Mononuclear cell (primary cell): Measurements from ENCODE around the gene YLPM1. TPM values are rescaled to one million over a fixed set of nuclear protein-coding genes. Genes with fewer than 3 reads are reported as not detected.
"Not testable (repeated sequence)": the region's sequence is repeated elsewhere in the genome, so short reads cannot be mapped to it uniquely, and the experiment has no call there.

Experiments
- H3K27me3 ChIP-seq: 2 replicates; pipeline ENCODE4 v1.6.0; 2011; ENCODE audit warnings: low read length, control low read depth; ENCODE audit not compliant: insufficient read depth
- H3K4me1 ChIP-seq: 2 replicates; pipeline ENCODE4 v1.5.1; 2011; ENCODE audit warnings: mild to moderate bottlenecking, low read length, control low read depth; ENCODE audit not compliant: insufficient read depth
- H3K4me3 ChIP-seq: 2 replicates; pipeline ENCODE4 v1.5.1; 2011; ENCODE audit warnings: mild to moderate bottlenecking, low read length, moderate library complexity
- H3K9me3 ChIP-seq: 2 replicates; pipeline ENCODE4 v1.5.1; 2011; ENCODE audit warnings: low read depth, mild to moderate bottlenecking, control low read depth, low read length
- total RNA-seq: library from RNA; depleted of rRNA; stranded (reverse); fragments of >200 nt; gene quantifications from one replicate; pipeline ENCODE4 v1.2.3, GENCODE V29; 2012

The YLPM1 gene
- 84.7 TPM for total RNA-seq

- Histone ChIP-seq H3K4me1 (peaks cover 48% of the 10 kb centered on the region), H3K4me3 (peak within 1 kb of the TSS; percentile 88), H3K9me3 (no peaks in the 10 kb centered on the region), H3K27me3 (no peaks in the 10 kb centered on the region)
Observed at GRCh38 chr14:74762917-74763802, at the start of gene YLPM1. YLPM1 (plus strand) TSS chr14:74763316; CDS start chr14:74763490, 174 bp downstream.

- H3K27me3 ChIP-seq: no peaks in the 10 kb centered on the region
- peaks cover 29% of the 10 kb centered on the region for H3K4me1 ChIP-seq
- peak overlapping the region; percentile 82 for H3K4me3 ChIP-seq
- no peaks in the 10 kb centered on the region for H3K9me3 ChIP-seq
Observed at GRCh38 chr14:74713395-74713735, 49.8 kb upstream of the YLPM1 start.

- Histone ChIP-seq H3K9me3 (no peaks in the 10 kb centered on the region), H3K4me3 (no peak overlapping the region), H3K4me1 (no peaks in the 10 kb centered on the region), H3K27me3 (no peaks in the 10 kb centered on the region)
Observed at GRCh38 chr14:74720526-74720925, 42.6 kb upstream of the YLPM1 start.

- Histone ChIP-seq H3K9me3 (no peaks in the 10 kb centered on the region), H3K27me3 (no peaks in the 10 kb centered on the region), H3K4me3 (no peak overlapping the region)
Observed at GRCh38 chr14:74723134-74723533, 40.0 kb upstream of the YLPM1 start.

GRCh38 chr14:74732387-74732786 is 30.7 kb upstream of the YLPM1 start:
- no peaks in the 10 kb centered on the region for H3K4me1 ChIP-seq
- H3K4me3 ChIP-seq: no peak overlapping the region
- H3K9me3 ChIP-seq: no peaks in the 10 kb centered on the region
- H3K27me3 ChIP-seq: no peaks in the 10 kb centered on the region

More at GRCh38 chr14:74723134-74723533, 40.0 kb upstream of the YLPM1 start:
- H3K4me1 ChIP-seq: no peaks in the 10 kb centered on the region

- Histone ChIP-seq H3K27me3 (no peaks in the 10 kb centered on the region), H3K4me3 (no peak overlapping the region), H3K9me3 (no peaks in the 10 kb centered on the region), H3K4me1 (no peaks in the 10 kb centered on the region)
Observed at GRCh38 chr14:74733221-74733620, 29.9 kb upstream of the YLPM1 start.

GRCh38 chr14:74735125-74735524 is 28.0 kb upstream of the YLPM1 start:
- Histone ChIP-seq H3K4me3 (no peak overlapping the region), H3K9me3 (no peaks in the 10 kb centered on the region), H3K4me1 (no peaks in the 10 kb centered on the region), H3K27me3 (no peaks in the 10 kb centered on the region)

GRCh38 chr14:74737753-74738325 is 25.3 kb upstream of the YLPM1 start:
- H3K9me3 ChIP-seq: no peaks in the 10 kb centered on the region
- H3K27me3 ChIP-seq: no peaks in the 10 kb centered on the region
- H3K4me1 ChIP-seq: no peaks in the 10 kb centered on the region
- no peak overlapping the region for H3K4me3 ChIP-seq

GRCh38 chr14:74739293-74740030 is 23.7 kb upstream of the YLPM1 start:
- Histone ChIP-seq H3K4me1 (no peaks in the 10 kb centered on the region), H3K27me3 (no peaks in the 10 kb centered on the region), H3K4me3 (no peak overlapping the region), H3K9me3 (no peaks in the 10 kb centered on the region)

- H3K4me3 ChIP-seq: no peak overlapping the region
- H3K4me1 ChIP-seq: no peaks in the 10 kb centered on the region
- H3K27me3 ChIP-seq: no peaks in the 10 kb centered on the region
- no peaks in the 10 kb centered on the region for H3K9me3 ChIP-seq
Observed at GRCh38 chr14:74747237-74747636, 15.9 kb upstream of the YLPM1 start.

- no peak overlapping the region for H3K4me3 ChIP-seq
- H3K4me1 ChIP-seq: no peaks in the 10 kb centered on the region
- H3K9me3 ChIP-seq: no peaks in the 10 kb centered on the region
- H3K27me3 ChIP-seq: no peaks in the 10 kb centered on the region
Observed at GRCh38 chr14:74754157-74754556, 9.0 kb upstream of the YLPM1 start.

GRCh38 chr14:74754899-74755298 is 8.2 kb upstream of the YLPM1 start:
- Histone ChIP-seq H3K27me3 (no peaks in the 10 kb centered on the region), H3K4me3 (no peak overlapping the region), H3K4me1 (no peaks in the 10 kb centered on the region), H3K9me3 (no peaks in the 10 kb centered on the region)

GRCh38 chr14:74756326-74756725 is 6.8 kb upstream of the YLPM1 start:
- no peaks in the 10 kb centered on the region for H3K9me3 ChIP-seq
- no peaks in the 10 kb centered on the region for H3K4me1 ChIP-seq
- H3K27me3 ChIP-seq: no peaks in the 10 kb centered on the region
- H3K4me3 ChIP-seq: no peak overlapping the region

GRCh38 chr14:74758505-74758904 is 4.6 kb upstream of the YLPM1 start:
- H3K9me3 ChIP-seq, H3K4me1 ChIP-seq, H3K4me3 ChIP-seq, H3K27me3 ChIP-seq: not testable (repeated sequence)

- H3K4me1 ChIP-seq: peaks cover 53% of the 10 kb centered on the region
- no peaks in the 10 kb centered on the region for H3K27me3 ChIP-seq
- peak overlapping the region; percentile 88 for H3K4me3 ChIP-seq
- no peaks in the 10 kb centered on the region for H3K9me3 ChIP-seq
Observed at GRCh38 chr14:74763803-74764531, 851 bp downstream of the YLPM1 start.
